ENCODE measurements around the gene TMEM80. TPM values are rescaled to one million over a fixed set of nuclear protein-coding genes. Genes with fewer than 3 reads are reported as not detected.
"Not testable (repeated sequence)": the region's sequence is repeated elsewhere in the genome, so short reads cannot be mapped to it uniquely, and the experiment has no call there.

Gene TMEM80
- total RNA-seq: 23.8 and 26.7 TPM in 2 replicates
- 35.5 and 38.1 TPM in 2 replicates for polyA plus RNA-seq

GRCh38 chr11:695538-696248 is at the start of gene TMEM80:
Gene TMEM80 (plus strand): TSS chr11:695816. CDS start chr11:695828, 12 bp downstream.
- Histone ChIP-seq H3K4me3 (peak within 1 kb of the TSS; percentile 53), H3K9me3 (ENCODE audit: low read depth) (no peaks in the 10 kb centered on the region), H3K27ac (peak within 1 kb of the TSS; percentile 96), H3K27me3 (no peaks in the 10 kb centered on the region), H3K9me2 (replicated peaks; ENCODE audit: insufficient read depth) (no peaks in the 10 kb centered on the region), H4K20me1 (ENCODE audit: insufficient read depth, poor library complexity, severe bottlenecking) (peaks cover 13% of the 10 kb centered on the region), H3K79me2 (peaks cover 74% of the 10 kb centered on the region), H3K36me3 (replicated peaks; ENCODE audit: insufficient read depth, low read depth) (no peaks in the 10 kb centered on the region), H3K4me1 (ENCODE audit: insufficient read depth) (peaks cover 31% of the 10 kb centered on the region), H3K4me2 (peak within 1 kb of the TSS; percentile 84), H2AFZ (peak within 1 kb of the TSS; percentile 33)
- peak; percentile 99 for DNase-seq (ENCODE audit: low spot score)
- 1% methylated on average over 71 of the region's 101 CpGs for WGBS (ENCODE audit: low lambda C conversion rate, missing lambda C conversion rate)
- TF ChIP-seq CTCF (IDR thresholded peaks at IDR 0.05; ENCODE audit: poor library complexity) (no peak), EZH2 (IDR thresholded peaks at IDR 0.05; ENCODE audit: borderline replicate concordance) (no peak), EZH2phosphoT487 (IDR thresholded peaks at IDR 0.05; ENCODE audit: low read depth, severe bottlenecking, unreplicated experiment) (no peak)

GRCh38 chr11:646214-646613 is 49.4 kb upstream of the TMEM80 start:
- Histone ChIP-seq H3K4me1 (ENCODE audit: insufficient read depth) (no peaks in the 10 kb centered on the region), H2AFZ (no peak overlapping the region), H3K4me3 (no peak overlapping the region), H3K27ac (no peak overlapping the region), H3K4me2 (no peak overlapping the region), H3K9me2 (replicated peaks; ENCODE audit: insufficient read depth) (no peaks in the 10 kb centered on the region), H3K9me3 (ENCODE audit: low read depth) (no peaks in the 10 kb centered on the region), H4K20me1 (ENCODE audit: insufficient read depth, poor library complexity, severe bottlenecking) (peaks cover 2% of the 10 kb centered on the region), H3K79me2 (no peaks in the 10 kb centered on the region), H3K36me3 (replicated peaks; ENCODE audit: insufficient read depth, low read depth) (no peaks in the 10 kb centered on the region), H3K27me3 (no peaks in the 10 kb centered on the region)
- WGBS (ENCODE audit: low lambda C conversion rate, missing lambda C conversion rate): 94% methylated on average over 14 of the region's 14 CpGs
- no peak for DNase-seq (ENCODE audit: low spot score)
- TF ChIP-seq EZH2phosphoT487 (IDR thresholded peaks at IDR 0.05; ENCODE audit: low read depth, severe bottlenecking, unreplicated experiment) (no peak), EZH2 (IDR thresholded peaks at IDR 0.05; ENCODE audit: borderline replicate concordance) (no peak), CTCF (IDR thresholded peaks at IDR 0.05; ENCODE audit: poor library complexity) (no peak)

- DNase-seq (ENCODE audit: low spot score): peak; percentile 46
- H3K4me2 ChIP-seq; H3K79me2 ChIP-seq; H3K27me3 ChIP-seq; H3K4me1 ChIP-seq (ENCODE audit: insufficient read depth); H3K9me2 ChIP-seq (replicated peaks; ENCODE audit: insufficient read depth); H3K4me3 ChIP-seq; H3K36me3 ChIP-seq (replicated peaks; ENCODE audit: insufficient read depth, low read depth); H3K9me3 ChIP-seq (ENCODE audit: low read depth); H4K20me1 ChIP-seq (ENCODE audit: insufficient read depth, poor library complexity, severe bottlenecking); H3K27ac ChIP-seq; H2AFZ ChIP-seq: not testable (repeated sequence)
- 81% methylated on average over 9 of the region's 14 CpGs for WGBS (ENCODE audit: low lambda C conversion rate, missing lambda C conversion rate)
Measured at GRCh38 chr11:647672-648158, 47.9 kb upstream of the TMEM80 start.

- Histone ChIP-seq H3K27ac (no peak overlapping the region), H3K4me3 (no peak overlapping the region), H3K4me1 (ENCODE audit: insufficient read depth) (peaks cover 6% of the 10 kb centered on the region), H2AFZ (no peak overlapping the region), H3K9me3 (ENCODE audit: low read depth) (no peaks in the 10 kb centered on the region), H4K20me1 (ENCODE audit: insufficient read depth, poor library complexity, severe bottlenecking) (peaks cover 1% of the 10 kb centered on the region), H3K79me2 (no peaks in the 10 kb centered on the region), H3K36me3 (replicated peaks; ENCODE audit: insufficient read depth, low read depth) (no peaks in the 10 kb centered on the region), H3K9me2 (replicated peaks; ENCODE audit: insufficient read depth) (no peaks in the 10 kb centered on the region), H3K27me3 (no peaks in the 10 kb centered on the region), H3K4me2 (no peak overlapping the region)
- WGBS (ENCODE audit: low lambda C conversion rate, missing lambda C conversion rate): 98% methylated on average over 10 of the region's 10 CpGs
- TF ChIP-seq EZH2phosphoT487 (IDR thresholded peaks at IDR 0.05; ENCODE audit: low read depth, severe bottlenecking, unreplicated experiment) (no peak), EZH2 (IDR thresholded peaks at IDR 0.05; ENCODE audit: borderline replicate concordance) (no peak), CTCF (IDR thresholded peaks at IDR 0.05; ENCODE audit: poor library complexity) (no peak)
- no peak for DNase-seq (ENCODE audit: low spot score)
Measured at GRCh38 chr11:650482-650881, 45.1 kb upstream of the TMEM80 start.

- not testable (repeated sequence) for H3K4me1 ChIP-seq (ENCODE audit: insufficient read depth); H3K9me3 ChIP-seq (ENCODE audit: low read depth); H2AFZ ChIP-seq; H3K27ac ChIP-seq; H3K4me3 ChIP-seq; DNase-seq (ENCODE audit: low spot score); H3K9me2 ChIP-seq (replicated peaks; ENCODE audit: insufficient read depth); H4K20me1 ChIP-seq (ENCODE audit: insufficient read depth, poor library complexity, severe bottlenecking); H3K79me2 ChIP-seq; H3K36me3 ChIP-seq (replicated peaks; ENCODE audit: insufficient read depth, low read depth); H3K4me2 ChIP-seq; H3K27me3 ChIP-seq
- WGBS (ENCODE audit: low lambda C conversion rate, missing lambda C conversion rate): 96% methylated on average over 14 of the region's 14 CpGs
Measured at GRCh38 chr11:653136-653535, 42.5 kb upstream of the TMEM80 start.

All from hepatocyte (in vitro differentiated cells).